H1 (cell line): Measurements from ENCODE around the gene TBC1D20. TPM values are rescaled to one million over a fixed set of nuclear protein-coding genes. Genes with fewer than 3 reads are reported as not detected.

ENCODE experiments used
- CTCF ChIA-PET: fragments of 300-600 bp; sonication (Branson Sonifier 250); formaldehyde crosslinking; loops from one replicate; lab custom pipeline; 2021; ENCODE audit not compliant: partially characterized antibody; lab: Charles Lee
- POLR2A ChIA-PET: fragments of 300-600 bp; sonication (Branson Sonifier 250); formaldehyde crosslinking; loops from one replicate; lab custom pipeline; 2021; ENCODE audit warnings: inconsistent platforms; ENCODE audit not compliant: partially characterized antibody; lab: Charles Lee
- DNase-seq, 2 experiments: peaks; one replicate each; pipeline versions ENCODE4 v3.0.0 to v3.0.0-alpha.2; 2010 to 2022; ENCODE audit warnings: low spot score in 2 of 2, low read depth in 1 of 2, mixed read lengths in 1 of 2
- FAIRE-seq: peaks from 2 replicates; lab custom pipeline; 2011; peaks lifted over from hg19 to GRCh38; lab: Jason Lieb, UNC
- H2AFZ ChIP-seq: 2 replicates; pipeline ENCODE4 v1.8.1; 2012; ENCODE audit warnings: low read length, inconsistent platforms
- H2AK5ac ChIP-seq: 2 replicates; pipeline ENCODE4 v1.6.1; 2013; ENCODE audit warnings: low read depth, low read length
- H2BK120ac ChIP-seq: replicated peaks from 2 replicates; pipeline ENCODE3; 2013; ENCODE audit warnings: low read depth, low read length, inconsistent platforms
- H2BK12ac ChIP-seq: 2 replicates; pipeline ENCODE4 v1.6.1; 2013; ENCODE audit warnings: low read depth, low read length
- H2BK15ac ChIP-seq: 2 replicates; pipeline ENCODE4 v1.6.1; 2013; ENCODE audit warnings: low read length
- H2BK20ac ChIP-seq: 2 replicates; pipeline ENCODE4 v1.6.1; 2013; ENCODE audit warnings: low read length
- H2BK5ac ChIP-seq: 2 replicates; pipeline ENCODE4 v1.6.1; 2013; ENCODE audit warnings: low read depth, low read length
- H3K14ac ChIP-seq: 2 replicates; pipeline ENCODE4 v1.6.1; 2013; ENCODE audit warnings: inconsistent platforms; ENCODE audit not compliant: insufficient read length
- H3K18ac ChIP-seq: 2 replicates; pipeline ENCODE4 v1.6.1; 2013; ENCODE audit warnings: low read length; ENCODE audit errors: extremely low read depth
- H3K23ac ChIP-seq: 2 replicates; pipeline ENCODE4 v1.6.1; 2013; ENCODE audit warnings: inconsistent platforms; ENCODE audit not compliant: insufficient read length
- H3K23me2 ChIP-seq: 2 replicates; pipeline ENCODE4 v1.6.1; 2013; ENCODE audit warnings: low read depth, low read length
- H3K27ac ChIP-seq: 2 replicates; pipeline ENCODE4 v1.6.1; 2011; ENCODE audit warnings: low read depth, low read length, inconsistent platforms
- H3K27me3 ChIP-seq, 4 experiments: replicated peaks in 1 of 4; 1 replicate in 1 of 4; 2 replicates in 3 of 4; pipeline versions ENCODE4 v1.6.1 to v1.8.1; 2011 to 2013; ENCODE audit warnings: low read length in 3 of 4, mild to moderate bottlenecking in 3 of 4, inconsistent platforms in 2 of 4, mixed read lengths in 2 of 4, moderate library complexity in 1 of 4; ENCODE audit not compliant: control insufficient read depth in 3 of 4, insufficient read depth in 3 of 4; ENCODE audit errors: extremely low read depth in 1 of 4
- H3K36me3 ChIP-seq, 4 experiments: 2 replicates each; pipeline versions ENCODE4 v1.6.1 to v1.8.1; 2011 to 2013; ENCODE audit warnings: mild to moderate bottlenecking in 4 of 4, low read length in 3 of 4, moderate library complexity in 2 of 4, control low read depth in 1 of 4, inconsistent platforms in 1 of 4; ENCODE audit not compliant: insufficient read depth in 4 of 4, control insufficient read depth in 2 of 4
- H3K4ac ChIP-seq: replicated peaks from 2 replicates; pipeline ENCODE3; 2013; ENCODE audit warnings: low read length, low read depth, mixed read lengths, inconsistent platforms; ENCODE audit not compliant: insufficient read length
- H3K4me1 ChIP-seq, 4 experiments: replicated peaks in 1 of 4; 1 replicate in 1 of 4; 2 replicates in 3 of 4; pipeline versions ENCODE4 v1.6.1 to v1.8.1; 2011 to 2013; ENCODE audit warnings: low read length in 3 of 4, inconsistent platforms in 2 of 4, mixed read lengths in 1 of 4; ENCODE audit not compliant: insufficient read depth in 4 of 4, control insufficient read depth in 3 of 4
- H3K4me2 ChIP-seq, 2 experiments: 2 replicates each; pipeline versions ENCODE4 v1.6.1 to v1.8.1; 2011 to 2013; ENCODE audit warnings: low read depth in 2 of 2, low read length in 2 of 2, control low read depth in 1 of 2, inconsistent platforms in 1 of 2, mild to moderate bottlenecking in 1 of 2; ENCODE audit not compliant: insufficient read depth in 1 of 2
- H3K4me3 ChIP-seq, 4 experiments: fragments of 200-600, 300-600 bp in 1 of 4; sonication (generic), shearing (Covaris generic), sonication (Bioruptor Twin) in 1 of 4; 2 replicates each; pipeline versions ENCODE4 v1.5.1 to v1.8.1; 2011 to 2016; ENCODE audit warnings: low read length in 4 of 4, low read depth in 3 of 4, control low read depth in 2 of 4, inconsistent platforms in 2 of 4, mild to moderate bottlenecking in 2 of 4, mixed read lengths in 1 of 4, moderate library complexity in 1 of 4; ENCODE audit not compliant: insufficient read depth in 2 of 4; ENCODE audit errors: extremely low read depth in 1 of 4
- H3K56ac ChIP-seq: replicated peaks from 2 replicates; pipeline ENCODE3; 2013; ENCODE audit warnings: low read depth, mild to moderate bottlenecking, mixed read lengths, low read length, inconsistent platforms; ENCODE audit not compliant: insufficient read length
- H3K79me1 ChIP-seq: 2 replicates; pipeline ENCODE4 v1.6.1; 2013; ENCODE audit warnings: low read depth, low read length, control low read depth
- H3K79me2 ChIP-seq, 2 experiments: 2 replicates each; pipeline versions ENCODE4 v1.6.1 to v1.8.1; 2012 to 2013; ENCODE audit warnings: low read length in 2 of 2, mild to moderate bottlenecking in 2 of 2, inconsistent platforms in 1 of 2; ENCODE audit not compliant: insufficient read depth in 2 of 2, control insufficient read depth in 1 of 2
- H3K9ac ChIP-seq, 4 experiments: replicated peaks in 1 of 4; 1 replicate in 1 of 4; 2 replicates in 3 of 4; pipeline versions ENCODE4 v1.6.1 to v1.8.1; 2011 to 2013; ENCODE audit warnings: low read depth in 3 of 4, low read length in 3 of 4, control low read depth in 2 of 4, mild to moderate bottlenecking in 2 of 4, moderate library complexity in 2 of 4, inconsistent platforms in 1 of 4; ENCODE audit errors: extremely low read depth in 1 of 4
- H3K9me3 ChIP-seq, 2 experiments: 2 replicates each; pipeline versions ENCODE4 v1.6.1 to v1.8.1; 2012 to 2013; ENCODE audit warnings: mild to moderate bottlenecking in 2 of 2, moderate library complexity in 2 of 2, control low read depth in 1 of 2, inconsistent platforms in 1 of 2, low read depth in 1 of 2, low read length in 1 of 2, mixed read lengths in 1 of 2; ENCODE audit not compliant: insufficient read depth in 2 of 2
- H4K20me1 ChIP-seq, 2 experiments: replicated peaks in 1 of 2; 2 replicates each; pipeline versions ENCODE3 to v1.8.1; 2011 to 2013; ENCODE audit warnings: inconsistent platforms in 2 of 2, low read length in 2 of 2, mild to moderate bottlenecking in 1 of 2; ENCODE audit not compliant: insufficient read depth in 2 of 2, control insufficient read depth in 1 of 2
- H4K5ac ChIP-seq: 2 replicates; pipeline ENCODE4 v1.6.1; 2013; ENCODE audit warnings: low read length, low read depth, mixed read lengths, inconsistent platforms; ENCODE audit not compliant: insufficient read length
- H4K8ac ChIP-seq: 2 replicates; pipeline ENCODE4 v1.8.0; 2013; ENCODE audit warnings: mild to moderate bottlenecking, moderate library complexity, low read length, inconsistent platforms; ENCODE audit not compliant: insufficient read depth; ENCODE audit errors: extremely low read depth
- H4K91ac ChIP-seq: replicated peaks from 2 replicates; pipeline ENCODE3; 2013; ENCODE audit warnings: low read length, mixed read lengths, inconsistent platforms; ENCODE audit not compliant: insufficient read length
- HDAC2 ChIP-seq, 2 experiments: fragments of 300-600 bp in 1 of 2; sonication (generic) in 1 of 2; IDR thresholded peaks; 2 replicates each; pipeline ENCODE4 v1.6.1; 2011 to 2012; ENCODE audit warnings: low read depth in 2 of 2, low read length in 2 of 2, mild to moderate bottlenecking in 2 of 2, moderate library complexity in 2 of 2, borderline replicate concordance in 1 of 2, inconsistent platforms in 1 of 2
- JUND ChIP-seq: IDR thresholded peaks from 2 replicates; pipeline ENCODE4 v1.6.1; 2011; ENCODE audit warnings: mild to moderate bottlenecking, improper control_type of control experiment, low read length
- KDM5A ChIP-seq: fragments of 200-600 bp; IDR thresholded peaks from 2 replicates; pipeline ENCODE4 v1.7.1; 2012; ENCODE audit warnings: mild to moderate bottlenecking, low read length, inconsistent platforms, mixed read lengths
- SIN3A ChIP-seq, 2 experiments: IDR thresholded peaks in 1 of 2; conservative IDR thresholded peaks in 1 of 2; 2 replicates each; pipeline ENCODE4 v1.6.1; 2011 to 2012; ENCODE audit warnings: low read length in 2 of 2, improper control_type of control experiment in 1 of 2, low read depth in 1 of 2, mild to moderate bottlenecking in 1 of 2
- SRF ChIP-seq: IDR thresholded peaks from 2 replicates; pipeline ENCODE4 v1.6.1; 2011; ENCODE audit warnings: mild to moderate bottlenecking, low read depth, low read length, moderate library complexity
- SUZ12 ChIP-seq: fragments of 200-600 bp; sonication (generic); IDR thresholded peaks from 2 replicates; pipeline ENCODE4 v1.6.1; 2012; ENCODE audit warnings: mild to moderate bottlenecking, inconsistent platforms, low read length, moderate library complexity, mixed read lengths
- TBP ChIP-seq: IDR thresholded peaks from 2 replicates; pipeline ENCODE4 v1.6.1; 2011; ENCODE audit warnings: low read depth, low read length, improper control_type of control experiment
- WGBS, 2 experiments: shearing (Covaris generic) in 1 of 2; methylation state at CpG; one replicate each; pipeline versions ENCODE4 v1.1.6 to v1.1.7; 2013 to 2015; ENCODE audit warnings: low lambda C conversion rate in 2 of 2, mixed read lengths in 2 of 2, inconsistent platforms in 1 of 2, low coverage in 1 of 2, missing lambda C conversion rate in 1 of 2; ENCODE audit not compliant: insufficient replicate concordance in 2 of 2, insufficient coverage in 1 of 2, insufficient read length in 1 of 2; ENCODE audit errors: extremely low coverage in 1 of 2, missing lambda C conversion rate in 1 of 2; 5-methylcytosine and 5-hydroxymethylcytosine counted together
- polyA plus RNA-seq, 7 experiments: library from polyadenylated mRNA; depleted of rRNA in 3 of 7; stranded (reverse) in 5 of 7; unstranded in 2 of 7; fragments of >200 nt in 5 of 7; fragments of 200-250 nt in 2 of 7; gene quantifications; 1 replicate in 5 of 7; 2 replicates in 1 of 7; 4 replicates in 1 of 7; pipeline versions ENCODE4 v1.2.1 to v1.2.3, GENCODE V29; 2011 to 2013; ENCODE audit warnings: missing spikeins in 2 of 7, mixed read lengths in 2 of 7
- total RNA-seq: library from RNA; stranded (reverse); fragmentation: NEBNext Ultra II Directional; extraction: Animal tissue kit (Norgen Biotek cat#: 25700); gene quantifications from 2 replicates; pipeline ENCODE4 v1.2.1, GENCODE V29; 2021
- TF ChIP-seq, protein P1 (sequence below): IDR thresholded peaks from 2 replicates; pipeline ENCODE4 v1.6.1; 2012; ENCODE audit warnings: inconsistent platforms

Gene TBC1D20
- total and polyA plus RNA-seq, 2 of the 8 experiments (the other 6 are each of a cell fraction or from before 2014, with no cell fraction given): 14.5 to 17.1 TPM

DNA sequence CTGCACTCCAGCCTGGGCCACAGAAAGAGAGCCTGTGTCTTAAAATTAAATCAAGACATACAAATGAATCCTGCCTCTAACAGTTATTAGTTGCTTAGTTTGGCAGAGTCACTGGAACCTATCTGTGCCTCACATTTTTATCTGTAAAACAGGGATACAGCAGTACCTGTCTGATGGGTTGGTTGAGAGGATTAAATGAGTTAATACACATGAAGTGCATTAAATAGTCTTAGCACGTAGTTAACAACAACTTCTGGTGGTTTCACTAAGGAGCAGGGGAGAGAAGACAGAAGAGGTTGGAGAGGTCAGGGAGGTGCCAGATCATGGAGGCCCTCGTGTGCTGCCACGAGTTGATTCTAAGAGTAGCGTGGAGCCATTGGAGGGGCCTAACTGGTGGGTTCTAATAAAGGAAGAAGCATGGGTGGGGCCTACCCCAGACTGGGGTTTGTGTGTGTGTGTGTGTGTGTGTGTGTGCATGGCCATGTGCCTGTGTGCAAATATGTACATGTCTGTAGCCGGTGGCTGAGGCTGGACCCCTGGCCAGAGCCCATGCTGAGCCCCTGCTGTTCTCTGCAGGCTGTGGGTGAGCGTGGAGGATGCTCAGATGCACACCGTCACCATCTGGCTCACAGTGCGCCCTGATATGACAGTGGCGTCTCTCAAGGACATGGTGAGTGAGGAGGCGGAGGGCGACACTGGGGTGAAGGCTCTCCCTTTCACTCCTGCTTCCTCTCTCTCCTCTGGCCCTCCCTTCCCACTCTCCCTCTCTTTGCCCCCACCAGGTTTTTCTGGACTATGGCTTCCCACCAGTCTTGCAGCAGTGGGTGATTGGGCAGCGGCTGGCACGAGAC lies 45.2 kb downstream of the TBC1D20 start:
- Histone ChIP-seq H3K27me3 (no peaks in the 10 kb centered on the region), H2BK120ac (no peak overlapping the region), H3K27ac (no peak overlapping the region), H2BK5ac (no peak overlapping the region), H2BK12ac (no peak overlapping the region), H3K36me3 (peaks cover 3 to 31% (median 13%) of the 10 kb centered on the region in 4 experiments; a peak in 7 of 8 replicates), H3K79me2 (peaks cover 0 to 8% of the 10 kb centered on the region in 2 experiments; a peak in 1 of 4 replicates), H4K91ac (no peak overlapping the region), H2BK20ac (no peak overlapping the region), H3K56ac (no peak overlapping the region), H4K8ac (no peak overlapping the region), H3K18ac (no peak overlapping the region), H3K23me2 (no peaks in the 10 kb centered on the region), H3K14ac (no peak overlapping the region), H3K9ac (no peak overlapping the region), H2AFZ (no peak overlapping the region), H3K23ac (no peak overlapping the region), H4K5ac (no peak overlapping the region), H2AK5ac (no peak overlapping the region), H3K4me1 (no peaks in the 10 kb centered on the region; a peak in 3 of 7 replicates), H2BK15ac (no peak overlapping the region), H3K4me3 (no peak overlapping the region), H4K20me1 (peaks cover 0 to 13% of the 10 kb centered on the region in 2 experiments), H3K9me3 (peaks cover 0 to 8% of the 10 kb centered on the region in 2 experiments; a peak in 1 of 4 replicates), H3K4ac (no peak overlapping the region), H3K4me2 (no peak overlapping the region), H3K79me1 (no peaks in the 10 kb centered on the region; the same call in 1 of the 2 replicates)
- FAIRE-seq (no peak), DNase-seq (no peak)
- POLR2A ChIA-PET: no interaction called here
- WGBS, 2 experiments: 85% methylated on average over 12 of the region's 13 CpGs; no CpG with 5 or more reads in 1 of the 2 experiments
- TF ChIP-seq JUND (no peak), SRF (no peak), HDAC2 (IDR thresholded peaks at IDR 0.05; ENCODE audit: borderline replicate concordance in 1 of 2, low read depth in 2 of 2, low read length in 2 of 2) (no peak), SIN3A (conservative IDR thresholded peaks at IDR 0.05 in 1 of 2, IDR thresholded peaks at IDR 0.05 in 1 of 2; ENCODE audit: low read depth in 1 of 2, low read length in 2 of 2) (no peak), TBP (no peak), KDM5A (no peak), SUZ12 (no peak)
- TF ChIP-seq, protein P1, sequence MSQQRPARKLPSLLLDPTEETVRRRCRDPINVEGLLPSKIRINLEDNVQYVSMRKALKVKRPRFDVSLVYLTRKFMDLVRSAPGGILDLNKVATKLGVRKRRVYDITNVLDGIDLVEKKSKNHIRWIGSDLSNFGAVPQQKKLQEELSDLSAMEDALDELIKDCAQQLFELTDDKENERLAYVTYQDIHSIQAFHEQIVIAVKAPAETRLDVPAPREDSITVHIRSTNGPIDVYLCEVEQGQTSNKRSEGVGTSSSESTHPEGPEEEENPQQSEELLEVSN: no peak
- CTCF ChIA-PET: interaction anchor here (1.0 to 1.2 kb wide), 2 partner anchors 14 to 63 kb away, joined by 3 read pairs; no protein-coding TSS in a partner anchor
